Neuronal stem cell (in vitro differentiated cells): Measurements from ENCODE around the gene AGPAT1.

Experiments
- DNase-seq: peaks from one replicate; pipeline ENCODE4 v3.0.0-alpha.2; 2013; ENCODE audit warnings: low spot score
- H2AFZ ChIP-seq: one replicate; pipeline ENCODE4 v1.6.1; 2013; ENCODE audit warnings: mild to moderate bottlenecking, low read length, inconsistent platforms
- H2AK5ac ChIP-seq: 2 replicates; pipeline ENCODE4 v1.6.1; 2013; ENCODE audit warnings: low read depth, mild to moderate bottlenecking, inconsistent platforms, low read length, moderate library complexity, mixed read lengths
- H2BK120ac ChIP-seq: 2 replicates; pipeline ENCODE4 v1.6.1; 2013; ENCODE audit warnings: low read depth, mild to moderate bottlenecking, inconsistent platforms, low read length, moderate library complexity, mixed read lengths
- H2BK12ac ChIP-seq: one replicate; pipeline ENCODE4 v1.6.1; 2013; ENCODE audit warnings: low read length, inconsistent platforms
- H2BK15ac ChIP-seq: 2 replicates; pipeline ENCODE4 v1.6.1; 2013; ENCODE audit warnings: mild to moderate bottlenecking, low read length, inconsistent platforms, mixed read lengths
- H2BK5ac ChIP-seq: one replicate; pipeline ENCODE4 v1.6.1; 2013; ENCODE audit warnings: inconsistent platforms, mild to moderate bottlenecking, low read length, moderate library complexity
- H3K14ac ChIP-seq: one replicate; pipeline ENCODE4 v1.6.1; 2013; ENCODE audit warnings: low read length, inconsistent platforms
- H3K18ac ChIP-seq: 2 replicates; pipeline ENCODE4 v1.6.1; 2013; ENCODE audit warnings: low read length, inconsistent platforms
- H3K23ac ChIP-seq: 2 replicates; pipeline ENCODE4 v1.6.1; 2013; ENCODE audit warnings: low read depth, mild to moderate bottlenecking, mixed read lengths, low read length, inconsistent platforms; ENCODE audit not compliant: poor library complexity
- H3K27ac ChIP-seq: replicated peaks from 3 replicates; pipeline ENCODE4 v1.5.1; 2013; ENCODE audit warnings: low read length, inconsistent platforms
- H3K27me3 ChIP-seq, 3 experiments: 2 replicates each; pipeline ENCODE4 v1.6.1; 2013; ENCODE audit warnings: low read length in 3 of 3, mild to moderate bottlenecking in 2 of 3, inconsistent platforms in 1 of 3, low read depth in 1 of 3, mixed read lengths in 1 of 3, moderate library complexity in 1 of 3; ENCODE audit not compliant: control insufficient read depth in 3 of 3, insufficient read depth in 3 of 3
- H3K36me3 ChIP-seq, 2 donors: replicated peaks in 1 of 2; 2 replicates each; pipeline ENCODE4 v1.6.1; 2013; ENCODE audit warnings: low read length in 2 of 2; ENCODE audit not compliant: control insufficient read depth in 2 of 2, insufficient read depth in 2 of 2
- H3K4ac ChIP-seq: 2 replicates; pipeline ENCODE4 v1.6.1; 2013; ENCODE audit warnings: inconsistent platforms, mild to moderate bottlenecking, low read length, moderate library complexity
- H3K4me1 ChIP-seq, 2 donors: 1 replicate in 1 of 2; 2 replicates in 1 of 2; pipeline ENCODE4 v1.6.1; 2013; ENCODE audit warnings: low read length in 2 of 2, low read depth in 1 of 2; ENCODE audit not compliant: control insufficient read depth in 2 of 2, insufficient read depth in 1 of 2
- H3K4me2 ChIP-seq: one replicate; pipeline ENCODE4 v1.6.1; 2013; ENCODE audit warnings: mild to moderate bottlenecking, low read length, inconsistent platforms; ENCODE audit not compliant: insufficient read depth, poor library complexity, severe bottlenecking
- H3K4me3 ChIP-seq, 2 donors: 2 replicates each; pipeline ENCODE4 v1.5.1; 2013; ENCODE audit warnings: low read length in 2 of 2, mild to moderate bottlenecking in 2 of 2, inconsistent platforms in 1 of 2, moderate library complexity in 1 of 2
- H3K79me1 ChIP-seq: one replicate; pipeline ENCODE4 v1.6.1; 2013; ENCODE audit warnings: low read depth, mild to moderate bottlenecking, inconsistent platforms, low read length, moderate library complexity
- H3K9ac ChIP-seq: one replicate; pipeline ENCODE4 v1.6.1; 2013; ENCODE audit warnings: mild to moderate bottlenecking, low read depth, low read length, inconsistent platforms; ENCODE audit not compliant: poor library complexity
- H3K9me3 ChIP-seq, 2 donors: replicated peaks in 1 of 2; 2 replicates each; pipeline versions ENCODE3 to v1.6.1; 2013; ENCODE audit warnings: low read length in 2 of 2, mild to moderate bottlenecking in 2 of 2, inconsistent platforms in 1 of 2, low read depth in 1 of 2, mixed read lengths in 1 of 2, moderate library complexity in 1 of 2; ENCODE audit not compliant: control insufficient read depth in 2 of 2, insufficient read depth in 1 of 2
- H4K8ac ChIP-seq: one replicate; pipeline ENCODE4 v1.6.1; 2013; ENCODE audit warnings: low read depth, mild to moderate bottlenecking, inconsistent platforms, low read length, moderate library complexity
- H4K91ac ChIP-seq: one replicate; pipeline ENCODE4 v1.6.1; 2013; ENCODE audit warnings: low read length, low read depth, mild to moderate bottlenecking, inconsistent platforms; ENCODE audit not compliant: poor library complexity
- WGBS, 2 donors: extraction: QIAGEN DNeasy Blood & Tissue Kit; methylation state at CpG; one replicate each; pipeline ENCODE4 v1.1.7; 2013; ENCODE audit warnings: missing lambda C conversion rate in 2 of 2, mixed read lengths in 1 of 2; ENCODE audit not compliant: insufficient read length in 2 of 2, insufficient replicate concordance in 1 of 2; ENCODE audit errors: extremely low coverage in 2 of 2; 5-methylcytosine and 5-hydroxymethylcytosine counted together

Gene AGPAT1

DNA sequence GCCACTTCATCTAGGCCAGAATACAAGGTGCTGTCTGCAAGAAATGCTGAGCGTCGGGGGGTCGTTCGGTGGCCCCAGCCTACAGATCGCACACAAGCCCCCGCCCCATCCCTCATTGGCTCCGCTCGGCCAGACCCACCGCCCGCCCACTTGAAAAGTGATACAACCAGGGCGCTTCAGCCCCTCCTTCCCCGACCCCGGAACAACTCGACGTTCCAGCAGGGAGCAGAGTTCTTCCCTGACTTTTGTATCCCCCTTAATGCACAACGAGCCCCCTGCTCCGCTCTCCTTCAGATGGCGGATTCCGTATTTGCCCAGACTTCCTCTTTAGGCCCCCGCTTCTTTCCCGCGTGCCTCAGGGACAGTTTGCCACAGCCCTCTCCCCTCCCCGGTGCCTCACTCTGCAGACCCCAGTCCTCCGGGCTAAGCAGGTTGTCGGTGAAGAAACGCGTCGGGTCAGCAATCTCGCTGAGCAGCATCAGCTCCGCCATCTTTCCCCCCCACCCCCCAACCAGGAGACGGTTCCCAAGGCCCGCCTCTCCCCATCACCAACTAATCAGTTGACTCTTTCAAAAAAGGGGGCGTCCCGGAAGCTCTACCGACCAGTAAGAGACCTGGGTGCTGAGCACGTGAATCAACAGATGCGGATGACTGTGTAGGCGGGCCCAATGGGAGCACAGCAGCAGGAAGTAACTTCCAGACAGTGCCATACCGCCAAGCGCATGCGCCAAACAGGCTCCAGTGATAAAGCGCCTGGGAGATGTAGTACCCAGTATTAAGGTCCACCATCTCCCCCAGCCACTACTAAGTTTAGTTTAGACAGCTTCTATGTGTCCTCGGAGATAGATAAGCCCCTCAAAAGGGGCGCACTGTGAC is 47.9 kb downstream of the AGPAT1 start, which contains the start of gene ATF6B:
ATF6B (minus strand) TSS at position 530 of the 876 bp plus-strand sequence; CDS start at position 491, 39 bp downstream.
- peak within 1 kb of the TSS; percentile 92 for H2BK5ac ChIP-seq
- H3K79me1 ChIP-seq, result peaks cover 8% of the 10 kb centered on the region
- no CpG with 5 or more reads among the region's 44 CpGs for WGBS, 2 donors

DNA sequence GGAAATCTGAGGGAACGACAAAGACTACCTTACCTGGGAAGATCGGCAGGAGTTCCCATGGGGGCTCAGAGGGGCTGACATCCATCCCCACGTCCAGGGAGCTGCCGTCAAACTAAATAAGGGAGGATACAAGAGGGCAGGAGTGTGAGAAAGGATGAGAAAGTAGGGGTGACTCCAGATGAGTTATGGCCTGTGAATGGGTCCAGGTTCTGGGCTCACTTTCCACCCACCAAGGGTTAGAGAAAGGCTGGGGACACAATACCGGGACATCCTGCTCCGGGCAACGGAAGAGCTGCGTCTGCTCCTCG is 48.5 kb downstream of the AGPAT1 start:
- Histone ChIP-seq H2BK120ac (no peak overlapping the region), H3K27me3 (no peaks in the 10 kb centered on the region), H2BK15ac (no peak overlapping the region), H3K18ac (no peak overlapping the region), H3K4me2 (peak overlapping the region; percentile 80), H3K79me1 (peaks cover 10% of the 10 kb centered on the region), H4K91ac (no peak overlapping the region), H3K23ac (no peak overlapping the region), H2AK5ac (peak overlapping the region; percentile 49), H4K8ac (no peak overlapping the region), H3K27ac (peak overlapping the region; percentile 96), H2BK5ac (peak overlapping the region; percentile 92), H3K4me1 (peaks cover 11 to 18% of the 10 kb centered on the region in 2 donors), H3K36me3 (peaks cover 14 to 38% of the 10 kb centered on the region in 2 donors), H3K9me3 (no peaks in the 10 kb centered on the region), H2BK12ac (no peak overlapping the region), H3K4me3 (peak overlapping the region; percentile 93 to 97), H3K14ac (no peak overlapping the region), H2AFZ (peak overlapping the region; percentile 92), H3K4ac (no peak overlapping the region), H3K9ac (peak overlapping the region; percentile 88)
- DNase-seq, result no peak
- no CpG with 5 or more reads among the region's 9 CpGs for WGBS, 2 donors

More for the DNA sequence above, 47.9 kb downstream of the AGPAT1 start, which contains the start of gene ATF6B:
- Histone ChIP-seq H2AK5ac (peak within 1 kb of the TSS; percentile 83), H3K14ac (peak within 1 kb of the TSS; percentile 94), H3K9me3 (no peaks in the 10 kb centered on the region), H2BK15ac (peak within 1 kb of the TSS; percentile 88), H3K27ac (peak within 1 kb of the TSS; percentile 96), H3K4me2 (peak within 1 kb of the TSS; percentile 80), H3K9ac (peak within 1 kb of the TSS; percentile 88), H3K4me3 (peak within 1 kb of the TSS; percentile 93 to 97), H4K8ac (no peak within 1 kb of the TSS), H2BK12ac (no peak within 1 kb of the TSS), H2BK120ac (no peak within 1 kb of the TSS), H2AFZ (peak within 1 kb of the TSS; percentile 92), H3K36me3 (peaks cover 14 to 35% of the 10 kb centered on the region in 2 donors), H3K18ac (peak within 1 kb of the TSS; percentile 100), H3K23ac (peak within 1 kb of the TSS; percentile 96), H4K91ac (no peak within 1 kb of the TSS), H3K27me3 (no peaks in the 10 kb centered on the region), H3K4ac (no peak within 1 kb of the TSS), H3K4me1 (peaks cover 11 to 18% of the 10 kb centered on the region in 2 donors)
- DNase-seq, result peak; percentile 98

GRCh38 chr6:32126880-32127279 is 49.0 kb downstream of the AGPAT1 start:
- H2BK15ac ChIP-seq, result no peak overlapping the region
- no peak overlapping the region for H3K4me2 ChIP-seq
- no peak overlapping the region for H4K91ac ChIP-seq
- H3K27ac ChIP-seq, result no peak overlapping the region
- no peaks in the 10 kb centered on the region for H3K27me3 ChIP-seq
- H3K4me3 ChIP-seq, result peak overlapping the region; percentile 93 to 97
- H3K23ac ChIP-seq, result no peak overlapping the region
- H2BK12ac ChIP-seq, result no peak overlapping the region
- peak overlapping the region; percentile 88 for H3K9ac ChIP-seq
- no peak overlapping the region for H2BK120ac ChIP-seq
- H4K8ac ChIP-seq, result no peak overlapping the region
- peaks cover 10% of the 10 kb centered on the region for H3K79me1 ChIP-seq
- H3K4ac ChIP-seq, result no peak overlapping the region
- no peak overlapping the region for H3K14ac ChIP-seq
- H3K36me3 ChIP-seq, result peaks cover 17 to 43% of the 10 kb centered on the region in 2 donors
- no peak overlapping the region for H2AFZ ChIP-seq
- H2AK5ac ChIP-seq, result no peak overlapping the region
- DNase-seq, result no peak
- no peak overlapping the region for H2BK5ac ChIP-seq
- peaks cover 11 to 18% of the 10 kb centered on the region in 2 donors for H3K4me1 ChIP-seq
- WGBS, 2 donors, result no CpG with 5 or more reads among the region's 8 CpGs
- H3K18ac ChIP-seq, result no peak overlapping the region
- no peaks in the 10 kb centered on the region for H3K9me3 ChIP-seq

DNA sequence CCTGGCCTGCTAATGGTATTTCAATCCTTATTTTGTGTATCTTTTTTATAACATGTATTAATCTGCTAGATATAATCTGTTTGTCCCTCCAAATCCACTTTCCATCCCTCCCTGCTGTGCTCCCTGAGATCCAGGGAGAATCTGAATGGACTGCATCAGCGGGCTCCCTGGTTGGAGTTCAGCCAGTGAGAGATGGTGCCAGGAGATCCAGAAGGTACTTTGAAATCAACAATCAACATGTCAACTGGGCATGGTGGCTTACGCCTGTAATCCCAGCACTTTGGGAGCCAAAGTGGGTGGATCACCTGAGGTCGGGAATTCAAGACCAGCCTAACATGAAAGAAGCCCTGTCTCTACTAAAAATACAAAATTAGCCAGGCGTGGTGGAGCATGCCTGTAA is 52.2 kb downstream of the AGPAT1 start:
- Histone ChIP-seq H2AK5ac (no peak overlapping the region), H3K79me1 (peaks cover 4% of the 10 kb centered on the region), H2BK15ac (no peak overlapping the region), H3K23ac (no peak overlapping the region), H3K4me1 (peaks cover 8 to 15% of the 10 kb centered on the region in 2 donors), H3K14ac (no peak overlapping the region), H3K9ac (no peak overlapping the region), H3K18ac (no peak overlapping the region), H4K8ac (no peak overlapping the region), H3K4ac (no peak overlapping the region), H3K27me3 (no peaks in the 10 kb centered on the region), H3K4me3 (no peak overlapping the region), H2AFZ (no peak overlapping the region), H3K4me2 (no peak overlapping the region), H3K9me3 (no peaks in the 10 kb centered on the region), H3K27ac (no peak overlapping the region), H2BK5ac (no peak overlapping the region), H2BK120ac (no peak overlapping the region), H3K36me3 (peaks cover 31 to 69% of the 10 kb centered on the region in 2 donors), H4K91ac (no peak overlapping the region), H2BK12ac (no peak overlapping the region)
- no CpG with 5 or more reads among the region's 4 CpGs for WGBS, 2 donors
- DNase-seq, result no peak
